ENCODE data around the gene RTN4RL2. TPM values are rescaled to one million over a fixed set of nuclear protein-coding genes. Genes with fewer than 3 reads are reported as not detected.

RTN4RL2 gene
- total and polyA plus RNA-seq, 9 of the 15 experiments (the other 6 are each of a cell fraction or from before 2014, with no cell fraction given): 0.06 to 1.9 (median 0.34) TPM; not detected in 4

- TF ChIP-seq NR2C1 (IDR thresholded peaks at IDR 0.05) (no peak), NR2C1 (tag; IDR thresholded peaks at IDR 0.05) (peak; percentile 62), ID3 (CRISPR knock-in tag; IDR thresholded peaks at IDR 0.05) (no peak), ID3 (tag; IDR thresholded peaks at IDR 0.05) (peak; percentile 91), ZNF583 (CRISPR knock-in tag; IDR thresholded peaks at IDR 0.05) (peak; percentile 87), MTA3 (IDR thresholded peaks at IDR 0.05; ENCODE audit: borderline replicate concordance) (peak; percentile 61; the same call in 1 of the 2 replicates), BCL6 (CRISPR knock-in tag; IDR thresholded peaks at IDR 0.05) (no peak), SMAD4 (CRISPR knock-in tag; conservative IDR thresholded peaks at IDR 0.05) (peak; percentile 94), SMC3 (conservative IDR thresholded peaks at IDR 0.05; ENCODE audit: insufficient read depth, low read depth, low read length) (peak; percentile 72), ZEB2 (IDR thresholded peaks at IDR 0.05) (peak; percentile 92), BHLHE40 (IDR thresholded peaks at IDR 0.05; ENCODE audit: low read length) (peak; percentile 80), L3MBTL2 (IDR thresholded peaks at IDR 0.05) (peak; percentile 43; the same call in 1 of the 2 replicates), RCOR1 (IDR thresholded peaks at IDR 0.05; ENCODE audit: borderline replicate concordance in 1 of 2, low read depth in 2 of 2, low read length in 2 of 2) (0 out of 4 replicates have a peak, but pooled peaks of 1 of the 2 experiments have one; percentile 51), ATF7 (IDR thresholded peaks at IDR 0.05) (peak; percentile 75), ZBTB26 (CRISPR knock-in tag; IDR thresholded peaks at IDR 0.05) (no peak), TRIM24 (IDR thresholded peaks at IDR 0.05) (peak in 1 of 2 experiments; percentile 41; a peak in 1 of 4 replicates)
- TF ChIP-seq, protein P1, sequence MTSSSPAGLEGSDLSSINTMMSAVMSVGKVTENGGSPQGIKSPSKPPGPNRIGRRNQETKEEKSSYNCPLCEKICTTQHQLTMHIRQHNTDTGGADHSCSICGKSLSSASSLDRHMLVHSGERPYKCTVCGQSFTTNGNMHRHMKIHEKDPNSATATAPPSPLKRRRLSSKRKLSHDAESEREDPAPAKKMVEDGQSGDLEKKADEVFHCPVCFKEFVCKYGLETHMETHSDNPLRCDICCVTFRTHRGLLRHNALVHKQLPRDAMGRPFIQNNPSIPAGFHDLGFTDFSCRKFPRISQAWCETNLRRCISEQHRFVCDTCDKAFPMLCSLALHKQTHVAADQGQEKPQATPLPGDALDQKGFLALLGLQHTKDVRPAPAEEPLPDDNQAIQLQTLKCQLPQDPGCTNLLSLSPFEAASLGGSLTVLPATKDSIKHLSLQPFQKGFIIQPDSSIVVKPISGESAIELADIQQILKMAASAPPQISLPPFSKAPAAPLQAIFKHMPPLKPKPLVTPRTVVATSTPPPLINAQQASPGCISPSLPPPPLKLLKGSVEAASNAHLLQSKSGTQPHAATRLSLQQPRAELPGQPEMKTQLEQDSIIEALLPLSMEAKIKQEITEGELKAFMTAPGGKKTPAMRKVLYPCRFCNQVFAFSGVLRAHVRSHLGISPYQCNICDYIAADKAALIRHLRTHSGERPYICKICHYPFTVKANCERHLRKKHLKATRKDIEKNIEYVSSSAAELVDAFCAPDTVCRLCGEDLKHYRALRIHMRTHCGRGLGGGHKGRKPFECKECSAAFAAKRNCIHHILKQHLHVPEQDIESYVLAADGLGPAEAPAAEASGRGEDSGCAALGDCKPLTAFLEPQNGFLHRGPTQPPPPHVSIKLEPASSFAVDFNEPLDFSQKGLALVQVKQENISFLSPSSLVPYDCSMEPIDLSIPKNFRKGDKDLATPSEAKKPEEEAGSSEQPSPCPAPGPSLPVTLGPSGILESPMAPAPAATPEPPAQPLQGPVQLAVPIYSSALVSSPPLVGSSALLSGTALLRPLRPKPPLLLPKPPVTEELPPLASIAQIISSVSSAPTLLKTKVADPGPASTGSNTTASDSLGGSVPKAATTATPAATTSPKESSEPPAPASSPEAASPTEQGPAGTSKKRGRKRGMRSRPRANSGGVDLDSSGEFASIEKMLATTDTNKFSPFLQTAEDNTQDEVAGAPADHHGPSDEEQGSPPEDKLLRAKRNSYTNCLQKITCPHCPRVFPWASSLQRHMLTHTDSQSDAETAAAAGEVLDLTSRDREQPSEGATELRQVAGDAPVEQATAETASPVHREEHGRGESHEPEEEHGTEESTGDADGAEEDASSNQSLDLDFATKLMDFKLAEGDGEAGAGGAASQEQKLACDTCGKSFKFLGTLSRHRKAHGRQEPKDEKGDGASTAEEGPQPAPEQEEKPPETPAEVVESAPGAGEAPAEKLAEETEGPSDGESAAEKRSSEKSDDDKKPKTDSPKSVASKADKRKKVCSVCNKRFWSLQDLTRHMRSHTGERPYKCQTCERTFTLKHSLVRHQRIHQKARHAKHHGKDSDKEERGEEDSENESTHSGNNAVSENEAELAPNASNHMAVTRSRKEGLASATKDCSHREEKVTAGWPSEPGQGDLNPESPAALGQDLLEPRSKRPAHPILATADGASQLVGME (CRISPR knock-in tag; IDR thresholded peaks at IDR 0.05): peak; percentile 83
- TF ChIP-seq, protein P2, sequence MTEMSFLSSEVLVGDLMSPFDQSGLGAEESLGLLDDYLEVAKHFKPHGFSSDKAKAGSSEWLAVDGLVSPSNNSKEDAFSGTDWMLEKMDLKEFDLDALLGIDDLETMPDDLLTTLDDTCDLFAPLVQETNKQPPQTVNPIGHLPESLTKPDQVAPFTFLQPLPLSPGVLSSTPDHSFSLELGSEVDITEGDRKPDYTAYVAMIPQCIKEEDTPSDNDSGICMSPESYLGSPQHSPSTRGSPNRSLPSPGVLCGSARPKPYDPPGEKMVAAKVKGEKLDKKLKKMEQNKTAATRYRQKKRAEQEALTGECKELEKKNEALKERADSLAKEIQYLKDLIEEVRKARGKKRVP (CRISPR knock-in tag; IDR thresholded peaks at IDR 0.05): peak; percentile 94
Observed at GRCh38 chr11:57493507-57494503, 33.5 kb downstream of the RTN4RL2 start (continued).
